ENCODE data around the gene STARD4.

The STARD4 gene

GRCh38 chr5:111530298-111530740 lies 18.0 kb upstream of the STARD4 start:
- DNase-seq (ENCODE audit: low spot score) (peak; percentile 74), ATAC-seq (ENCODE audit: low read depth) (peak; percentile 96)
- Histone ChIP-seq H3K4me1 (ENCODE audit: insufficient read depth, poor library complexity, severe bottlenecking) (peaks cover 14% of the 10 kb centered on the region), H3K36me3 (ENCODE audit: low read depth) (no peaks in the 10 kb centered on the region), H3K27ac (ENCODE audit: poor library complexity, severe bottlenecking) (peak overlapping the region; percentile 59), H3K4me3 (ENCODE audit: severe bottlenecking) (no peak overlapping the region), H3K9me3 (ENCODE audit: severe bottlenecking) (no peaks in the 10 kb centered on the region), H3K27me3 (ENCODE audit: insufficient read depth, poor library complexity, severe bottlenecking) (no peaks in the 10 kb centered on the region)
- TF ChIP-seq CTCF (IDR thresholded peaks at IDR 0.05; ENCODE audit: poor library complexity, severe bottlenecking), result no peak

DNA sequence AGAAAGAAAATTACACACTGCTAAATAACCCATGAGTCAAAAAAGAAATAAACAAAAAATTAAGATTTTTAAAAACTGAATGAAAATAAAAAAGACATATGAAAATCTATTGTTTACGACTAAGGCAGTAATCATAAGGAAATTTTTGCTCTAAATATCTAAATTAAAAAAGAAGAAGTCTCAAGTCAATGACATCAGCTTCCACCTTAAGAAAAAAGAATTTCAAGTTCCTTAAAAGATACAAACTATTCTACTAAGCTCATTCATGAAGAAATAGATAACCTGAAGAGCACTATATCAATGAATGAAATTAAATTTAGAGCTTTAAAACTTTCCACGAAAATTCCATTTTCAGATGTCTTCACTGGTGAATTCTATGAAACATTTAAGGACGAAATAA lies 15.7 kb upstream of the STARD4 start:
- no peak for ATAC-seq (ENCODE audit: low read depth)
- Histone ChIP-seq H3K4me1 (ENCODE audit: insufficient read depth, poor library complexity, severe bottlenecking) (peaks cover 14% of the 10 kb centered on the region), H3K27me3 (ENCODE audit: insufficient read depth, poor library complexity, severe bottlenecking) (no peaks in the 10 kb centered on the region), H3K4me3 (ENCODE audit: severe bottlenecking) (no peak overlapping the region), H3K27ac (ENCODE audit: poor library complexity, severe bottlenecking) (no peak overlapping the region), H3K36me3 (ENCODE audit: low read depth) (no peaks in the 10 kb centered on the region), H3K9me3 (ENCODE audit: severe bottlenecking) (no peaks in the 10 kb centered on the region)
- no peak for DNase-seq (ENCODE audit: low spot score)
- no peak for TF ChIP-seq CTCF (IDR thresholded peaks at IDR 0.05; ENCODE audit: poor library complexity, severe bottlenecking)

GRCh38 chr5:111520908-111521307 lies 8.6 kb upstream of the STARD4 start:
- Histone ChIP-seq H3K4me3 (ENCODE audit: severe bottlenecking) (no peak overlapping the region), H3K27ac (ENCODE audit: poor library complexity, severe bottlenecking) (no peak overlapping the region), H3K36me3 (ENCODE audit: low read depth) (no peaks in the 10 kb centered on the region), H3K27me3 (ENCODE audit: insufficient read depth, poor library complexity, severe bottlenecking) (no peaks in the 10 kb centered on the region), H3K4me1 (ENCODE audit: insufficient read depth, poor library complexity, severe bottlenecking) (no peaks in the 10 kb centered on the region), H3K9me3 (ENCODE audit: severe bottlenecking) (no peaks in the 10 kb centered on the region)
- TF ChIP-seq CTCF (IDR thresholded peaks at IDR 0.05; ENCODE audit: poor library complexity, severe bottlenecking), result no peak
- ATAC-seq (ENCODE audit: low read depth), result no peak
- no peak for DNase-seq (ENCODE audit: low spot score)

- no peak for TF ChIP-seq CTCF (IDR thresholded peaks at IDR 0.05; ENCODE audit: poor library complexity, severe bottlenecking)
- H3K27ac ChIP-seq (ENCODE audit: poor library complexity, severe bottlenecking), result no peak overlapping the region
- no peaks in the 10 kb centered on the region for H3K9me3 ChIP-seq (ENCODE audit: severe bottlenecking)
- peaks cover 1% of the 10 kb centered on the region for H3K4me1 ChIP-seq (ENCODE audit: insufficient read depth, poor library complexity, severe bottlenecking)
- H3K36me3 ChIP-seq (ENCODE audit: low read depth), result no peaks in the 10 kb centered on the region
- no peak overlapping the region for H3K4me3 ChIP-seq (ENCODE audit: severe bottlenecking)
- no peaks in the 10 kb centered on the region for H3K27me3 ChIP-seq (ENCODE audit: insufficient read depth, poor library complexity, severe bottlenecking)
- DNase-seq (ENCODE audit: low spot score) (no peak), ATAC-seq (ENCODE audit: low read depth) (no peak)
These were observed 6.4 kb upstream of the STARD4 start for GRCh38 chr5:111518777-111519176.

- Histone ChIP-seq H3K4me3 (ENCODE audit: severe bottlenecking) (no peak overlapping the region), H3K9me3 (ENCODE audit: severe bottlenecking) (no peaks in the 10 kb centered on the region), H3K27ac (ENCODE audit: poor library complexity, severe bottlenecking) (no peak overlapping the region), H3K36me3 (ENCODE audit: low read depth) (no peaks in the 10 kb centered on the region), H3K27me3 (ENCODE audit: insufficient read depth, poor library complexity, severe bottlenecking) (no peaks in the 10 kb centered on the region), H3K4me1 (ENCODE audit: insufficient read depth, poor library complexity, severe bottlenecking) (peaks cover 8% of the 10 kb centered on the region)
- DNase-seq (ENCODE audit: low spot score) (no peak), ATAC-seq (ENCODE audit: low read depth) (no peak)
- TF ChIP-seq CTCF (IDR thresholded peaks at IDR 0.05; ENCODE audit: poor library complexity, severe bottlenecking), result no peak
These were observed 5.6 kb upstream of the STARD4 start for GRCh38 chr5:111517853-111518501.

All from RWPE2 (cell line).